Measurements from ENCODE around the gene SHC4. TPM values are rescaled to one million over a fixed set of nuclear protein-coding genes. Genes with fewer than 3 reads are reported as not detected.

SHC4 gene
- total and polyA plus RNA-seq, 2 of the 8 experiments (the other 6 are each of a cell fraction or from before 2014, with no cell fraction given), result 0.15 to 0.30 TPM

GRCh38 chr15:48946074-48946839 lies 17.5 kb downstream of the SHC4 start (continued):
- TF ChIP-seq CHD7 (IDR thresholded peaks at IDR 0.05; ENCODE audit: insufficient replicate concordance, low read length) (no peak), SRF (IDR thresholded peaks at IDR 0.05; ENCODE audit: low read depth, low read length) (no peak), ATF3 (IDR thresholded peaks at IDR 0.05; ENCODE audit: insufficient read depth, low read depth, low read length) (no peak), TBP (IDR thresholded peaks at IDR 0.05; ENCODE audit: low read depth, low read length) (no peak), SP1 (IDR thresholded peaks at IDR 0.05; ENCODE audit: low read depth, low read length) (no peak)
